LNCaP clone FGC (cell line): Measurements from ENCODE around the gene FASN.

Source experiments
- DNase-seq: peaks from one replicate; pipeline ENCODE4 v3.0.0-alpha.2; 2011; ENCODE audit warnings: low read depth
- H3K4me3 ChIP-seq: 2 replicates; pipeline ENCODE4 v1.5.1; 2011; ENCODE audit warnings: mild to moderate bottlenecking, low read depth, low read length, control low read depth
- TF ChIP-seq, protein P1 (sequence below): IDR thresholded peaks from 2 replicates; pipeline ENCODE4 v1.5.1; 2012; ENCODE audit warnings: mild to moderate bottlenecking; ENCODE audit not compliant: control insufficient read depth, insufficient read depth; ENCODE audit errors: extremely low read depth

The FASN gene

DNA sequence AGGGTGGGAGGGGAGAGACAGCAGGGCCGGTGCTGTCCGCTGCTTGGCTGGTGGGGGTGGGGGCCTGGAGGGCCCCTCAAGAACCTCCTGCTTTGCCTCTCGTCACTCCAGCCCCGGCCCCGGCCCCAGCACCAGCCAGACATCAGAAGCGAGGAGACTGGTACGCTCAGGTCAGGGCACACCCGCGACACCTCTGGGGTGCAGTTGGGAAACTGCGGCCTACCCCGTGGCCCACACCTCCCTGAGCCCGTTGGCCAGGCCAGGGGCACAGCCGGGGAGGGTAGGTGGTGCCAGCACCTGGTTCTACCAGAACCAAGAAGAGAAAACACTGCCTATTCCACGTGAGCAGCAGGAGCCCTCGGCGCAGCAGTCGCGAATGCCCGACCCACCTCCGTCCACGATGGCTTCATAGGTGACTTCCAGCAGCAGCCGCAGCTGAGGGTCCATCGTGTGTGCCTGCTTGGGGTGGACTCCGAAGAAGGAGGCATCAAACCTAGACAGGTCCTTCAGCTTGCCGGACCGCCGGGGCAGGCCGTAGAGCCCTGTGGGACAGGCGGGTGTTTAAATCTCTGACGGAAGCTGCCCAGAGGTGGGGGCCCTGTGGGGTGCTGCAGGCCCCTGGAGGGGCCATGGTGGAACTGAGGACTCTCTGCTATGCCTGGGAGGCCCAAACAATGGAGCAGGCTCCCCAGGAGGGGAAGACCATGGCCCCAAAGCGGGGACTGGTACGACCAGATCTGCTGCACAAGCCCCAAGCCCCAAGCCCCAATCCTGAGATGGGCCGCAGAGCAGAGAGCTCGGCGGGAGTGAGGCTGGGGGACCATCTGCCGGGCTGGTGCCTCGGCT lies 2.9 kb downstream of the FASN start:
- peak overlapping the region; percentile 88 for H3K4me3 ChIP-seq
- DNase-seq: no peak
- TF ChIP-seq, protein P1, sequence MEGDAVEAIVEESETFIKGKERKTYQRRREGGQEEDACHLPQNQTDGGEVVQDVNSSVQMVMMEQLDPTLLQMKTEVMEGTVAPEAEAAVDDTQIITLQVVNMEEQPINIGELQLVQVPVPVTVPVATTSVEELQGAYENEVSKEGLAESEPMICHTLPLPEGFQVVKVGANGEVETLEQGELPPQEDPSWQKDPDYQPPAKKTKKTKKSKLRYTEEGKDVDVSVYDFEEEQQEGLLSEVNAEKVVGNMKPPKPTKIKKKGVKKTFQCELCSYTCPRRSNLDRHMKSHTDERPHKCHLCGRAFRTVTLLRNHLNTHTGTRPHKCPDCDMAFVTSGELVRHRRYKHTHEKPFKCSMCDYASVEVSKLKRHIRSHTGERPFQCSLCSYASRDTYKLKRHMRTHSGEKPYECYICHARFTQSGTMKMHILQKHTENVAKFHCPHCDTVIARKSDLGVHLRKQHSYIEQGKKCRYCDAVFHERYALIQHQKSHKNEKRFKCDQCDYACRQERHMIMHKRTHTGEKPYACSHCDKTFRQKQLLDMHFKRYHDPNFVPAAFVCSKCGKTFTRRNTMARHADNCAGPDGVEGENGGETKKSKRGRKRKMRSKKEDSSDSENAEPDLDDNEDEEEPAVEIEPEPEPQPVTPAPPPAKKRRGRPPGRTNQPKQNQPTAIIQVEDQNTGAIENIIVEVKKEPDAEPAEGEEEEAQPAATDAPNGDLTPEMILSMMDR: no peak

DNA sequence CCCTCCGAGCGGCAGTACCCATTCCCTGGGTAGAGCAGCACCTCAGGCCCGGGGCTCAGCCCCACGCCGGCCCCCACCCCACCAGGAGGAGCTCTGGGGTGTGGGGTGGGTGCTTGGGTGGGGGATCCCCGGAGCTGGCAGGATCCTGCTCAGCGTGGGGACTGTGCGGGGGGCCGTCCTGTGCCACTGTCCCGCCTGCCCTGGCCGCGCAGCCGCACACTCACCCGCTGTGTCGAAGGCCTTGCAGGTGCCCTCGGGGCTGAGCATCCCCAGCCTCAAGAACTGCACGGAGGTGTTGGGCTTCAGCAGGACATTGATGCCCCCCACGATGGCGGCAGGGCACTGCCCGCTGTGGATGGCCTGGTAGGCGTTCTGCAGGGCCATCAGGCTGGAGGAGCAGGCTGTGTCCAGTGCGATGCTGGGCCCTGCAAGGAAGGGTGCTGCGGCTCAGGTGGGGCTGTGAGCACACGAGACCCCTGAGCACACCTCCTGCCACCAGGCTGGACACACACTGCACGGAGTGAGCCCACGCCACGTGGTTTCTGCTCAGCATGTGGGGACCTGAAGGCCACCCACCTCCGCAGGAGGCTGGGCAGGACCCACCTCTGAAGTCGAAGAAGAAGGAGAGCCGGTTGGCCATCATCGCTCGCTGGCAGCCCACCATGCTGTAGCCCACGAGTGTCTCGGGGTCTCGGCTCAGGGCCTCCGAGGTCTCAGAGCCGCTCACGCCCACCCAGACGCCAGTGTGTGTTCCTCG lies 4.9 kb downstream of the FASN start:
- no peak overlapping the region for H3K4me3 ChIP-seq
- TF ChIP-seq, protein P1: no peak
- DNase-seq: no peak

DNA sequence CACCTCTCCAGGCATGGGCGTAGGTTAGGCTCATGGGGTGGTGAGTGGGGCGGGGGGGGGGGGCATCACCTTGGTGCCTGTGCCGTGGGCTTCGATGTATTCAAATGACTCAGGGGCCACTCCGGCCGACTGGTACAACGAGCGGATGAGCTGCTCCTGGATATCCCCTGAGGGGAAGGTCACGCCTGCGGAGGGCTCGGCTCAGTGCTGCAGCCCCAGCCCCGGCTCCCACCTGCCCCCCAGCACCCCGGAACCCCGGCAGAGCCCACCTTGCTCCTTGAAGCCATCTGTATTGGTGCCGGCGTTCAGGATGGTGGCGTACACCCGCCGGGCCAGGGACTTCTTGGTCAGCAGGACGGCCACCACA lies 5.4 kb downstream of the FASN start:
- TF ChIP-seq, protein P1: no peak
- no peak for DNase-seq
- no peak overlapping the region for H3K4me3 ChIP-seq

DNA sequence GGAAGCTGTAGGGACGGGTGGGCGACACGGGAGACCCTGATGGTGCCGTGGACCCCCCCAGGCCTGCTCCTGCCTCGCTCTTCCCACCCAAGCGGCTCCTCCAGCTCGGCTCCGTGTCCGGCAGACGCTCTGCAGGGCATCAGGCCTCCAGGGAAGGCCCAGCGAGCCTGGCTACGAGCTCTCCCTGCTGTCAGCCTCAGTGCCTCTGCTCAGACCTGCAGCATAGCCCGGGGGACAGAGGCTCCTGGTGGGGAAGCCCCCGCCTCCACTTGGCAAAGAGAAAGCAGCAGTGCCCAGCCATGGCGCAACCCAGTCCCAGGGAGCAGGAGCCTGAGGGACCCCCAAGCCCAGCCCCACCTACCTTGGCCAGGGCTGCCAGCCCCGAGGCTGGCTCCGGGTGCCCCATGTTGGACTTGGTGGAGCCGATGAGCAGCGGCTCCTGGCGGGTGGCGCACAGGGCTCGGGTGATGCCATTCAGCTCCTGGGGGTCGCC lies 5.9 kb downstream of the FASN start:
- H3K4me3 ChIP-seq: no peak overlapping the region
- no peak for DNase-seq
- TF ChIP-seq, protein P1: no peak

DNA sequence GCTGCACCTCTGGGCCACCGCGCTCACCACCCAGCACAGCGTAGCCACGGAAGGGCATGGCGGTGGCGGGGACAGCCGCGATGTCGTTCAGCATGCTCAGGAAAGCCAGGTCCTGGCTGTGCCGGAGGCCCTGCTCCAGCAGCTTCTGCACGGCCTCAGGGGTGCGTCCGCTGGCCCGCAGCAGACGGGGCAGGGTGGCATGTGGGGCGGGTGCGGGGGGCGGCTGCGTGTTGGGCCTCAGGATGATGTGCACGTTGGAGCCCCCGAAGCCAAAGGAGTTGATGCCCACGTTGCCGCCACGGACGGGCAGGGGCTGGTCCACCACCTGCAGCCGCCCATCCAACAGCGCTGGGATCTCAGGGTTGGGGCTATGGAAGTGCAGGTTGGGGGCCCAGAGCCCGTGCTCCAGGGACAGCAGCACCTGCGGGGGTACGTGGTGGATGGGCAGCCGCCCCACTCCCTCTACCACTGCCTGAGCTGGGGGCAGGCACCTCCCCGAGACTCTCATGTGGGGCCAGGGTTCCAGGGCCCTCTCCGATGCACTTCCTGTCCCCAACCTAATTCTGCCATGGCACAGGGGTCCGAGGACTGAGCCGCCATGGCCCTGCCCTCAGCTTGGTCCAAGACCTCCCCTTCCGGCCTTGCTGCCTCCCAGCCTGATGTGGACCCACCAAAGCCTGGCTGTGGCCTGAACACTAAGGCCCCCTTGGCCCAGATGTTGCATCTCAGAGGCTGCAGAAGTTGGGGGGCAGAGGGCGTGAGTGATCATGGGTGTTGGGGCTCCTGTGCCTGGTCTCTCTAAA lies 6.6 kb downstream of the FASN start:
- no peak for DNase-seq
- H3K4me3 ChIP-seq: no peak overlapping the region
- TF ChIP-seq, protein P1: no peak

DNA sequence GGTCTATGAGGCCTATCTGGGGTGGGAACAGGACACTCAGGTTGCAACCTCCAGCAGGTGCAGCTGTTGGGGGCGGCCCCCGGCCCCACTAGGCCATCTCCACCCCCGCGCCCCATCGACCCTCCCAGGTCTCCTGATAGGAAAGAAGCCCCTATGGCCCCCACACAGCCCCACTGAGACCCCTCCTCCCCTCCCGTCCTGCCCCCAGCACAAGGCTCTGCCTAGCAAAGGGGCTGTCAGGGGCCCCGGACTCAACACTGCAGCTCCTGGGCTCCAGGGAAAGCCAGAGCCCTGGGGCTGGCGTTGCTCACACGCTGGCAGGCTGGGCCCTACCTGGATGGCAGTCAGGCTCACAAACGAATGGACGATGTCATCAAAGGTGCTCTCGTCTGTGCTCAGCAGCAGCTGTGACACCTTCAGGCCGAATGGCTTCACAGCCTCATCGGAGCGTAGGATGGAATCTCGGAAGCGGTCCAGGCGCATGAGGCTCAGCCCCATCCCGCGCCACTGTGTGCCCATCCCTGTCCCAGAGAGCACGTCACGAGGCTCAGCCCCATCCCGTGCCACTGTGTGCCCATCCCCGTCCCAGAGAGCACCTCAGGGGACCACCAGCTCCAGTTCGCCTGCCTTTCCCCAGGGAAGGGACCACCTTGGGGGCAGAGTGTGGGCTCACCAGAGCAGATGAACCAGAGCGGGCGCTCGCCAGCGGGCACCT lies 7.3 kb downstream of the FASN start:
- no peak for DNase-seq
- TF ChIP-seq, protein P1: no peak
- no peak overlapping the region for H3K4me3 ChIP-seq
